H1 (cell line): Measurements from ENCODE around the gene NUDT3. TPM values are rescaled to one million over a fixed set of nuclear protein-coding genes. Genes with fewer than 3 reads are reported as not detected.

Experiments used
- CTCF ChIA-PET: fragments of 300-600 bp; sonication (Branson Sonifier 250); formaldehyde crosslinking; loops from one replicate; lab custom pipeline; 2021; ENCODE audit not compliant: partially characterized antibody; lab: Charles Lee
- POLR2A ChIA-PET: fragments of 300-600 bp; sonication (Branson Sonifier 250); formaldehyde crosslinking; loops from one replicate; lab custom pipeline; 2021; ENCODE audit warnings: inconsistent platforms; ENCODE audit not compliant: partially characterized antibody; lab: Charles Lee
- DNase-seq, 2 experiments: peaks; one replicate each; pipeline versions ENCODE4 v3.0.0 to v3.0.0-alpha.2; 2010 to 2022; ENCODE audit warnings: low spot score in 2 of 2, low read depth in 1 of 2, mixed read lengths in 1 of 2
- FAIRE-seq: peaks from 2 replicates; lab custom pipeline; 2011; peaks lifted over from hg19 to GRCh38; lab: Jason Lieb, UNC
- H2AFZ ChIP-seq: 2 replicates; pipeline ENCODE4 v1.8.1; 2012; ENCODE audit warnings: low read length, inconsistent platforms
- H2AK5ac ChIP-seq: 2 replicates; pipeline ENCODE4 v1.6.1; 2013; ENCODE audit warnings: low read depth, low read length
- H2BK120ac ChIP-seq: replicated peaks from 2 replicates; pipeline ENCODE3; 2013; ENCODE audit warnings: low read depth, low read length, inconsistent platforms
- H2BK12ac ChIP-seq: 2 replicates; pipeline ENCODE4 v1.6.1; 2013; ENCODE audit warnings: low read depth, low read length
- H2BK15ac ChIP-seq: 2 replicates; pipeline ENCODE4 v1.6.1; 2013; ENCODE audit warnings: low read length
- H2BK20ac ChIP-seq: 2 replicates; pipeline ENCODE4 v1.6.1; 2013; ENCODE audit warnings: low read length
- H2BK5ac ChIP-seq: 2 replicates; pipeline ENCODE4 v1.6.1; 2013; ENCODE audit warnings: low read depth, low read length
- H3K14ac ChIP-seq: 2 replicates; pipeline ENCODE4 v1.6.1; 2013; ENCODE audit warnings: inconsistent platforms; ENCODE audit not compliant: insufficient read length
- H3K18ac ChIP-seq: 2 replicates; pipeline ENCODE4 v1.6.1; 2013; ENCODE audit warnings: low read length; ENCODE audit errors: extremely low read depth
- H3K23ac ChIP-seq: 2 replicates; pipeline ENCODE4 v1.6.1; 2013; ENCODE audit warnings: inconsistent platforms; ENCODE audit not compliant: insufficient read length
- H3K23me2 ChIP-seq: 2 replicates; pipeline ENCODE4 v1.6.1; 2013; ENCODE audit warnings: low read depth, low read length
- H3K27ac ChIP-seq: 2 replicates; pipeline ENCODE4 v1.6.1; 2011; ENCODE audit warnings: low read depth, low read length, inconsistent platforms
- H3K27me3 ChIP-seq, 4 experiments: replicated peaks in 1 of 4; 1 replicate in 1 of 4; 2 replicates in 3 of 4; pipeline versions ENCODE4 v1.6.1 to v1.8.1; 2011 to 2013; ENCODE audit warnings: low read length in 3 of 4, mild to moderate bottlenecking in 3 of 4, inconsistent platforms in 2 of 4, mixed read lengths in 2 of 4, moderate library complexity in 1 of 4; ENCODE audit not compliant: control insufficient read depth in 3 of 4, insufficient read depth in 3 of 4; ENCODE audit errors: extremely low read depth in 1 of 4
- H3K36me3 ChIP-seq, 4 experiments: 2 replicates each; pipeline versions ENCODE4 v1.6.1 to v1.8.1; 2011 to 2013; ENCODE audit warnings: mild to moderate bottlenecking in 4 of 4, low read length in 3 of 4, moderate library complexity in 2 of 4, control low read depth in 1 of 4, inconsistent platforms in 1 of 4; ENCODE audit not compliant: insufficient read depth in 4 of 4, control insufficient read depth in 2 of 4
- H3K4ac ChIP-seq: replicated peaks from 2 replicates; pipeline ENCODE3; 2013; ENCODE audit warnings: low read length, low read depth, mixed read lengths, inconsistent platforms; ENCODE audit not compliant: insufficient read length
- H3K4me1 ChIP-seq, 4 experiments: replicated peaks in 1 of 4; 1 replicate in 1 of 4; 2 replicates in 3 of 4; pipeline versions ENCODE4 v1.6.1 to v1.8.1; 2011 to 2013; ENCODE audit warnings: low read length in 3 of 4, inconsistent platforms in 2 of 4, mixed read lengths in 1 of 4; ENCODE audit not compliant: insufficient read depth in 4 of 4, control insufficient read depth in 3 of 4
- H3K4me2 ChIP-seq, 2 experiments: 2 replicates each; pipeline versions ENCODE4 v1.6.1 to v1.8.1; 2011 to 2013; ENCODE audit warnings: low read depth in 2 of 2, low read length in 2 of 2, control low read depth in 1 of 2, inconsistent platforms in 1 of 2, mild to moderate bottlenecking in 1 of 2; ENCODE audit not compliant: insufficient read depth in 1 of 2
- H3K4me3 ChIP-seq, 4 experiments: fragments of 200-600, 300-600 bp in 1 of 4; sonication (generic), shearing (Covaris generic), sonication (Bioruptor Twin) in 1 of 4; 2 replicates each; pipeline versions ENCODE4 v1.5.1 to v1.8.1; 2011 to 2016; ENCODE audit warnings: low read length in 4 of 4, low read depth in 3 of 4, control low read depth in 2 of 4, inconsistent platforms in 2 of 4, mild to moderate bottlenecking in 2 of 4, mixed read lengths in 1 of 4, moderate library complexity in 1 of 4; ENCODE audit not compliant: insufficient read depth in 2 of 4; ENCODE audit errors: extremely low read depth in 1 of 4
- H3K56ac ChIP-seq: replicated peaks from 2 replicates; pipeline ENCODE3; 2013; ENCODE audit warnings: low read depth, mild to moderate bottlenecking, mixed read lengths, low read length, inconsistent platforms; ENCODE audit not compliant: insufficient read length
- H3K79me1 ChIP-seq: 2 replicates; pipeline ENCODE4 v1.6.1; 2013; ENCODE audit warnings: low read depth, low read length, control low read depth
- H3K79me2 ChIP-seq, 2 experiments: 2 replicates each; pipeline versions ENCODE4 v1.6.1 to v1.8.1; 2012 to 2013; ENCODE audit warnings: low read length in 2 of 2, mild to moderate bottlenecking in 2 of 2, inconsistent platforms in 1 of 2; ENCODE audit not compliant: insufficient read depth in 2 of 2, control insufficient read depth in 1 of 2
- H3K9ac ChIP-seq, 4 experiments: replicated peaks in 1 of 4; 1 replicate in 1 of 4; 2 replicates in 3 of 4; pipeline versions ENCODE4 v1.6.1 to v1.8.1; 2011 to 2013; ENCODE audit warnings: low read depth in 3 of 4, low read length in 3 of 4, control low read depth in 2 of 4, mild to moderate bottlenecking in 2 of 4, moderate library complexity in 2 of 4, inconsistent platforms in 1 of 4; ENCODE audit errors: extremely low read depth in 1 of 4
- H3K9me3 ChIP-seq, 2 experiments: 2 replicates each; pipeline versions ENCODE4 v1.6.1 to v1.8.1; 2012 to 2013; ENCODE audit warnings: mild to moderate bottlenecking in 2 of 2, moderate library complexity in 2 of 2, control low read depth in 1 of 2, inconsistent platforms in 1 of 2, low read depth in 1 of 2, low read length in 1 of 2, mixed read lengths in 1 of 2; ENCODE audit not compliant: insufficient read depth in 2 of 2
- H4K20me1 ChIP-seq, 2 experiments: replicated peaks in 1 of 2; 2 replicates each; pipeline versions ENCODE3 to v1.8.1; 2011 to 2013; ENCODE audit warnings: inconsistent platforms in 2 of 2, low read length in 2 of 2, mild to moderate bottlenecking in 1 of 2; ENCODE audit not compliant: insufficient read depth in 2 of 2, control insufficient read depth in 1 of 2
- H4K5ac ChIP-seq: 2 replicates; pipeline ENCODE4 v1.6.1; 2013; ENCODE audit warnings: low read length, low read depth, mixed read lengths, inconsistent platforms; ENCODE audit not compliant: insufficient read length
- H4K8ac ChIP-seq: 2 replicates; pipeline ENCODE4 v1.8.0; 2013; ENCODE audit warnings: mild to moderate bottlenecking, moderate library complexity, low read length, inconsistent platforms; ENCODE audit not compliant: insufficient read depth; ENCODE audit errors: extremely low read depth
- H4K91ac ChIP-seq: replicated peaks from 2 replicates; pipeline ENCODE3; 2013; ENCODE audit warnings: low read length, mixed read lengths, inconsistent platforms; ENCODE audit not compliant: insufficient read length
- CTBP2 ChIP-seq: IDR thresholded peaks from 2 replicates; pipeline ENCODE4 v1.7.0; 2011; ENCODE audit warnings: borderline replicate concordance, mild to moderate bottlenecking, moderate library complexity, mixed read lengths, low read length; ENCODE audit not compliant: insufficient read depth, insufficient read length
- NANOG ChIP-seq: IDR thresholded peaks from 2 replicates; pipeline ENCODE4 v1.6.1; 2011; ENCODE audit warnings: low read length, low read depth, mild to moderate bottlenecking, inconsistent platforms; ENCODE audit not compliant: insufficient read depth, poor library complexity, severe bottlenecking
- POLR2A ChIP-seq, 2 experiments: IDR thresholded peaks; 1 replicate in 1 of 2; 2 replicates in 1 of 2; pipeline ENCODE4 v1.6.1; 2011; ENCODE audit warnings: low read depth in 2 of 2, low read length in 2 of 2, mild to moderate bottlenecking in 2 of 2; ENCODE audit errors: control extremely low read depth in 1 of 2
- POLR2AphosphoS5 ChIP-seq: IDR thresholded peaks from 2 replicates; pipeline ENCODE4 v1.6.1; 2011; ENCODE audit warnings: low read depth, low read length
- RNF2 ChIP-seq: fragments of 200-900, 300-1000 bp; sonication (generic); IDR thresholded peaks from 2 replicates; pipeline ENCODE4 v1.7.1; 2016; ENCODE audit warnings: borderline replicate concordance, low read depth, mild to moderate bottlenecking, antibody characterized with exemption, low read length; ENCODE audit not compliant: poor library complexity, severe bottlenecking; ENCODE audit errors: missing control alignments
- SP2 ChIP-seq: IDR thresholded peaks from 2 replicates; pipeline ENCODE4 v1.6.1; 2012; ENCODE audit warnings: mild to moderate bottlenecking, low read length, inconsistent platforms
- TCF12 ChIP-seq: IDR thresholded peaks from 2 replicates; pipeline ENCODE4 v1.6.1; 2011; ENCODE audit warnings: low read depth, mild to moderate bottlenecking, low read length
- YY1 ChIP-seq: IDR thresholded peaks from 2 replicates; pipeline ENCODE4 v1.6.1; 2011; ENCODE audit warnings: low read depth, mild to moderate bottlenecking, low read length
- WGBS, 2 experiments: shearing (Covaris generic) in 1 of 2; methylation state at CpG; one replicate each; pipeline versions ENCODE4 v1.1.6 to v1.1.7; 2013 to 2015; ENCODE audit warnings: low lambda C conversion rate in 2 of 2, mixed read lengths in 2 of 2, inconsistent platforms in 1 of 2, low coverage in 1 of 2, missing lambda C conversion rate in 1 of 2; ENCODE audit not compliant: insufficient replicate concordance in 2 of 2, insufficient coverage in 1 of 2, insufficient read length in 1 of 2; ENCODE audit errors: extremely low coverage in 1 of 2, missing lambda C conversion rate in 1 of 2; 5-methylcytosine and 5-hydroxymethylcytosine counted together
- polyA plus RNA-seq, 7 experiments: library from polyadenylated mRNA; depleted of rRNA in 3 of 7; stranded (reverse) in 5 of 7; unstranded in 2 of 7; fragments of >200 nt in 5 of 7; fragments of 200-250 nt in 2 of 7; gene quantifications; 1 replicate in 5 of 7; 2 replicates in 1 of 7; 4 replicates in 1 of 7; pipeline versions ENCODE4 v1.2.1 to v1.2.3, GENCODE V29; 2011 to 2013; ENCODE audit warnings: missing spikeins in 2 of 7, mixed read lengths in 2 of 7
- total RNA-seq: library from RNA; stranded (reverse); fragmentation: NEBNext Ultra II Directional; extraction: Animal tissue kit (Norgen Biotek cat#: 25700); gene quantifications from 2 replicates; pipeline ENCODE4 v1.2.1, GENCODE V29; 2021

Gene NUDT3
- total and polyA plus RNA-seq, 2 of the 8 experiments (the other 6 are each of a cell fraction or from before 2014, with no cell fraction given): 14.1 to 36.9 TPM

- Histone ChIP-seq H4K20me1 (peaks cover 8 to 9% of the 10 kb centered on the region in 2 experiments), H2BK12ac (no peak overlapping the region), H2AFZ (no peak overlapping the region), H3K23ac (no peak overlapping the region), H4K8ac (peak overlapping the region; percentile 1; the same call in 1 of the 2 replicates), H3K27me3 (no peaks in the 10 kb centered on the region), H4K5ac (no peak overlapping the region), H3K4me1 (peaks cover 0 to 11% (median 4%) of the 10 kb centered on the region in 4 experiments; a peak in 5 of 7 replicates), H3K79me1 (no peaks in the 10 kb centered on the region; the same call in 1 of the 2 replicates), H2BK15ac (no peak overlapping the region), H2AK5ac (peak overlapping the region; percentile 97; the same call in 1 of the 2 replicates), H2BK120ac (no peak overlapping the region), H3K56ac (no peak overlapping the region), H3K79me2 (peaks cover 3 to 40% of the 10 kb centered on the region in 2 experiments), H3K36me3 (peaks cover 37 to 59% (median 49%) of the 10 kb centered on the region in 4 experiments), H3K23me2 (peaks cover 5% of the 10 kb centered on the region; the same call in 1 of the 2 replicates), H2BK5ac (peak overlapping the region; percentile 92), H3K9me3 (no peaks in the 10 kb centered on the region; a peak in 1 of 4 replicates), H3K4ac (no peak overlapping the region), H2BK20ac (no peak overlapping the region), H3K14ac (no peak overlapping the region), H3K4me2 (peak overlapping the region; percentile 84 to 95), H3K4me3 (peak overlapping the region; percentile 91 to 99 (median 95)), H4K91ac (no peak overlapping the region), H3K9ac (peak overlapping the region in 3 of 4 experiments; percentile 99 to 100 (median 99); a peak in 5 of 7 replicates), H3K18ac (peak overlapping the region; percentile 17; the same call in 1 of the 2 replicates), H3K27ac (peak overlapping the region; percentile 92)
- no peak for FAIRE-seq
- TF ChIP-seq SP2: no peak
- no peak for TF ChIP-seq NANOG
- no peak for TF ChIP-seq CTBP2
- no peak for TF ChIP-seq TCF12
- no peak for TF ChIP-seq RNF2
- TF ChIP-seq POLR2AphosphoS5: peak; percentile 58; the same call in 1 of the 2 replicates
- peak in 1 of 2 experiments; percentile 76; a peak in 2 of 3 replicates for TF ChIP-seq POLR2A (IDR thresholded peaks at IDR 0.05; ENCODE audit: control extremely low read depth in 1 of 2, low read depth in 2 of 2, low read length in 2 of 2)
- no peak for TF ChIP-seq YY1
- ChIA-PET POLR2A (interaction anchor here (0.6 to 12.2 kb wide), 33 partner anchors 11 to 444 kb away, joined by 3 to 256 read pairs (median 5); partner anchors contain the start of genes BLTP3A, HMGA1, NUDT3 and SMIM29), CTCF (interaction anchor here (1.1 to 1.8 kb wide), 3 partner anchors 34 to 185 kb away, joined by 3 to 6 read pairs (median 4); no protein-coding TSS in a partner anchor)
- DNase-seq: no peak
- WGBS, 2 experiments: 87% methylated on average over 19 of the region's 19 CpGs; no CpG with 5 or more reads in 1 of the 2 experiments
These were observed 32.0 kb upstream of the NUDT3 start for GRCh38 chr6:34424200-34425131.
